HTERT RPE-1 (cell line): Measurements from ENCODE around the gene CBARP.
"Not testable (repeated sequence)": the region's sequence is repeated elsewhere in the genome, so short reads cannot be mapped to it uniquely, and the experiment has no call there.

Experiments used
- in situ Hi-C: fragments of 300-500 bp; cut with MboI; formaldehyde crosslinking; loops from 4 replicates; pipeline ENCODE4 v1.14.3; 2020; ENCODE audit warnings: low sequenced_read_pairs

Gene CBARP

GRCh38 chr19:1216756-1217155, 21.0 kb downstream of the CBARP start:
- in situ Hi-C loops: no loop called here

GRCh38 chr19:1214862-1215731, 22.7 kb downstream of the CBARP start:
- in situ Hi-C loops: no loop called here

- in situ Hi-C loops: no loop called here
Measured at GRCh38 chr19:1214299-1214861, 23.4 kb downstream of the CBARP start.

- in situ Hi-C loops: no loop called here
Measured at GRCh38 chr19:1213391-1214286, 24.2 kb downstream of the CBARP start.

- in situ Hi-C loops: no loop called here
Measured at GRCh38 chr19:1211494-1212234, 26.1 kb downstream of the CBARP start.

GRCh38 chr19:1210227-1210538, 27.6 kb downstream of the CBARP start:
- in situ Hi-C loops: no loop called here

- in situ Hi-C loops: not testable (repeated sequence)
Measured at GRCh38 chr19:1208830-1209229, 29.0 kb downstream of the CBARP start.

GRCh38 chr19:1206864-1207450, 30.8 kb downstream of the CBARP start:
- in situ Hi-C loops: no loop called here

- in situ Hi-C loops: no loop called here
Measured at GRCh38 chr19:1206150-1206863, 31.5 kb downstream of the CBARP start.

- in situ Hi-C loops: no loop called here
Measured at GRCh38 chr19:1205114-1206099, 32.4 kb downstream of the CBARP start, which contains the start of gene STK11. TSS of gene STK11 (plus strand) at chr19:1205778. CDS start at chr19:1206914, 1,136 bp downstream.

GRCh38 chr19:1200614-1201013, 37.2 kb downstream of the CBARP start:
- in situ Hi-C loops: not testable (repeated sequence)

GRCh38 chr19:1199531-1199930, 38.3 kb downstream of the CBARP start:
- in situ Hi-C loops: no loop called here

- in situ Hi-C loops: no loop called here
Measured at GRCh38 chr19:1189419-1189818, 48.4 kb downstream of the CBARP start.

GRCh38 chr19:1183543-1184172, 54.1 kb downstream of the CBARP start:
- in situ Hi-C loops: no loop called here

- in situ Hi-C loops: no loop called here
Measured at GRCh38 chr19:1182727-1183126, 55.1 kb downstream of the CBARP start.

GRCh38 chr19:1182068-1182467, 55.7 kb downstream of the CBARP start:
- in situ Hi-C loops: no loop called here

- in situ Hi-C loops: no loop called here
Measured at GRCh38 chr19:1181606-1182005, 56.2 kb downstream of the CBARP start.
